ENCODE results near the gene PAN2. TPM values are rescaled to one million over a fixed set of nuclear protein-coding genes. Genes with fewer than 3 reads are reported as not detected.
A peak's percentile ranks its signal among the peaks of the same experiment; 100 is the strongest.

The PAN2 gene
- total RNA-seq, 1 experiment from 2014 or later, result 53.5 TPM

GRCh38 chr12:56359851-56360767, 26.3 kb upstream of the PAN2 start, which contains the start of gene STAT2:
TSS of gene STAT2 (minus strand) at chr12:56360107. CDS start at chr12:56356571, 3,536 bp downstream.
- DNase-seq, result peak; percentile 99
- CTCF ChIA-PET, result interaction anchor here (0.5 to 2.8 kb wide), 12 partner anchors 14 to 363 kb away, joined by 3 to 20 read pairs (median 3); partner anchors contain the start of genes CNPY2, ESYT1, PAN2 and RNF41
- peak within 1 kb of the TSS; percentile 89 for H3K4me3 Mint-ChIP-seq (ENCODE audit: low read depth, unreplicated experiment)
- no peak for TF ChIP-seq CTCF (IDR thresholded peaks at IDR 0.05; ENCODE audit: unreplicated experiment)
- no peaks in the 10 kb centered on the region for H3K27me3 Mint-ChIP-seq (ENCODE audit: unreplicated experiment)
- H3K4me1 Mint-ChIP-seq (ENCODE audit: low read depth, unreplicated experiment), result peaks cover 8% of the 10 kb centered on the region
- intact Hi-C loops (cut with micrococcal nuclease; ENCODE audit: unreplicated experiment), result loop anchor here (10.0 kb wide), 1 partner anchor 105 kb away; the partner anchor contains the start of gene SPRYD4
- H3K9me3 Mint-ChIP-seq (ENCODE audit: low read depth, unreplicated experiment), result no peaks in the 10 kb centered on the region
- BruUV-seq (replicated peaks), result no TSS peak
- H3K36me3 Mint-ChIP-seq (ENCODE audit: insufficient read depth, unreplicated experiment), result peaks cover 41% of the 10 kb centered on the region
- H3K27ac Mint-ChIP-seq (ENCODE audit: unreplicated experiment), result peak within 1 kb of the TSS; percentile 63

DNA sequence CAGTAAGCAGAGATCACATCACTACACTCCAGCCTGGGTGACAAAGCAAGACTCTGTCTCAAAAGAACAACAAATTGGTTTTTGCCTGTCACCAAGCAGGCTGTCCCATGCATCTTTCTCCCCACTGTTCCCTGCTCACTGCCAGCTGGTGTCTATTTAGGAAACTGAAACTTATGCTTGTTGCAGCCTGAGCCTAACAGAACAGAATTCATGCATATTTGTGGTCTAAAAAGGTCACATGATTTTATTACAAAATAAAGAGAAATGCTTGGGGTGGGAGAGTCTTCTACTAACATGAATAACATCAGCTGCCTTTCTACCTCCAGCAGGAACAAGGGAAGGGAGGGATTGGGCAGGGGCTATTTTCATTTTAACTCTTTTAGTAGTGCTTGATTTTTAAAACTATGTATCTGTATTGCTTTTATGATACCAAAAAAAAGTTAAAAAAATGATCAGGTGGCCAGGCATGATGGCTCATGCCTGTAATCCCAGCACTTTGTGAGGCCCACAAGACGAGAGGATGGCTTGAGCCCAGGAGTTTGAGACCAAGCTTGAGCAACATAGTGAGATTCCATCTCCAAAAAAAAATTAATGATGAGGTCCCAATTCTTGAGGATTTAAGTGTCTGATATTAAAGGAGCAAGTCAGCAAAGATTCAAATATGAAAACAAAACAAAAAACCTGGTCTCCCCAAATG, 25.2 kb upstream of the PAN2 start:
- Mint-ChIP-seq H3K27ac (ENCODE audit: unreplicated experiment) (peak overlapping the region; percentile 63), H3K4me3 (ENCODE audit: low read depth, unreplicated experiment) (peak overlapping the region; percentile 89), H3K36me3 (ENCODE audit: insufficient read depth, unreplicated experiment) (peaks cover 50% of the 10 kb centered on the region), H3K27me3 (ENCODE audit: unreplicated experiment) (no peaks in the 10 kb centered on the region), H3K9me3 (ENCODE audit: low read depth, unreplicated experiment) (no peaks in the 10 kb centered on the region), H3K4me1 (ENCODE audit: low read depth, unreplicated experiment) (peaks cover 8% of the 10 kb centered on the region)
- CTCF ChIA-PET, result interaction anchor here (0.7 to 2.8 kb wide), 5 partner anchors 14 to 1971 kb away, joined by 4 to 20 read pairs (median 12); partner anchors contain the start of genes CNPY2 and PAN2
- no peak for TF ChIP-seq CTCF (IDR thresholded peaks at IDR 0.05; ENCODE audit: unreplicated experiment)
- no TSS peak for BruUV-seq (replicated peaks)
- DNase-seq, result no peak
- intact Hi-C loops (cut with micrococcal nuclease; ENCODE audit: unreplicated experiment), result no loop called here

GRCh38 chr12:56351325-56351724, 17.5 kb upstream of the PAN2 start:
- no peak for DNase-seq
- Mint-ChIP-seq H3K4me1 (ENCODE audit: low read depth, unreplicated experiment) (no peaks in the 10 kb centered on the region), H3K27ac (ENCODE audit: unreplicated experiment) (no peak overlapping the region), H3K9me3 (ENCODE audit: low read depth, unreplicated experiment) (no peaks in the 10 kb centered on the region), H3K36me3 (ENCODE audit: insufficient read depth, unreplicated experiment) (peaks cover 51% of the 10 kb centered on the region), H3K4me3 (ENCODE audit: low read depth, unreplicated experiment) (no peak overlapping the region), H3K27me3 (ENCODE audit: unreplicated experiment) (no peaks in the 10 kb centered on the region)
- intact Hi-C loops (cut with micrococcal nuclease; ENCODE audit: unreplicated experiment), result no loop called here
- no TSS peak for BruUV-seq (replicated peaks)
- CTCF ChIA-PET, result interaction anchor here (0.6 to 0.9 kb wide), 2 partner anchors 42 to 113 kb away, joined by 3 to 4 read pairs; no protein-coding TSS in a partner anchor
- no peak for TF ChIP-seq CTCF (IDR thresholded peaks at IDR 0.05; ENCODE audit: unreplicated experiment)

DNA sequence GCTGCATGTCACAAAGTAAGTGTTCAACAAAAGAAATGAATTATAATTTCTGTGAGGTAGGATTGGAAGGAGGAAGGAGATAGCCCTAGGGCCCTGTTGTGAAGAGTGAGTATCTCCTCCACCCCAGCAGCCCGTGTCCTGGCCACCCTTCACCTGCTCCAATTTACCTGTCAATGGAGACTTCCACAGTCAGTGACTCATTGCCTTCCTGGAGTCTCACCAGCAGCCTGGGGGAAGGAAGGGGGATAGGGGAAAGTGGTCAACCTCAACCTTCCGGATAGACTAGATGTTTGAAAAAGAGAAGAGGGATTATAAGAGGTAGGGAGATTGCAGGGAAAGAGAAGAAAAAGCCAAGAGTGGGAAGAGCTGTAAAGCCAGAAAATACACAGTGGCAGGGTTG, 16.9 kb upstream of the PAN2 start:
- H3K36me3 Mint-ChIP-seq (ENCODE audit: insufficient read depth, unreplicated experiment), result peaks cover 46% of the 10 kb centered on the region
- H3K27me3 Mint-ChIP-seq (ENCODE audit: unreplicated experiment), result no peaks in the 10 kb centered on the region
- no peak for TF ChIP-seq CTCF (IDR thresholded peaks at IDR 0.05; ENCODE audit: unreplicated experiment)
- no peak overlapping the region for H3K27ac Mint-ChIP-seq (ENCODE audit: unreplicated experiment)
- no peak overlapping the region for H3K4me3 Mint-ChIP-seq (ENCODE audit: low read depth, unreplicated experiment)
- H3K4me1 Mint-ChIP-seq (ENCODE audit: low read depth, unreplicated experiment), result no peaks in the 10 kb centered on the region
- intact Hi-C loops (cut with micrococcal nuclease; ENCODE audit: unreplicated experiment), result no loop called here
- DNase-seq, result no peak
- CTCF ChIA-PET, result interaction anchor here (0.9 kb wide), 1 partner anchor 113 kb away, joined by 3 read pairs; no protein-coding TSS in a partner anchor
- no peaks in the 10 kb centered on the region for H3K9me3 Mint-ChIP-seq (ENCODE audit: low read depth, unreplicated experiment)
- no TSS peak for BruUV-seq (replicated peaks)
